Suppressor macrophage treated with lipopolysaccharide for 1 hour (primary cell): ENCODE data around the gene PHACTR3.
"Not testable (repeated sequence)": the region's sequence is repeated elsewhere in the genome, so short reads cannot be mapped to it uniquely, and the experiment has no call there.

ENCODE experiments used
- DNase-seq, 3 donors: peaks; one replicate each; pipeline ENCODE4 v3.0.0-alpha.2; 2020 to 2022

PHACTR3 gene

DNA sequence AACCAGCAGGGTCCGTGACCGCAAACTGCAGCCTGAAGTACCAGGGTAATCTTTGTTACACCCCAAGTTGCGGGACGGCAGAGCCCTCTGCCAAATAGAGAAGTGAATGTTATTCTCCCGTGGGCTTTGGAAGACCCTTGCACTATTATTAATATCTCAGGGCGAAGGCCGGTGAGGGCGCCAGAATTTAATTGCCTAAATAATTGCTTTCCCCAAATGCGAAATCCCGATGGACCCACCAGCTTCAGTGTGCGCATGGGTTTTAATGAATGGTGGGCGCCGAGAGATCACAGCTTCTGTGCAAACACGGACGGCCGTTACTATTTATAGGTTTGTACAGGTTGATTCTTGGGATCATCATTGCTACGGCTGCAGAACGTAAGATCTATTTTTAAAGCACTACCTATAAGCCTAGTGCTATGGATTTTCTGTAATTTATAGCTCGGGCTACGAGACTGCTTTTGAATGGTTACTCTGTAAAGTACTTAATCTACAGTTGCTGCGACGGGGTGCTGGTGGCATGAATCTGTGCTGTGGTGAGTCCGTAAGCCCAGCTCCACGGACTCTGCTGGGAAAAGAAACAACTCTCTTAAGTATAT lies 15.2 kb upstream of the PHACTR3 start:
- DNase-seq = no peak

GRCh38 chr20:59591061-59591460 lies 13.3 kb upstream of the PHACTR3 start:
- DNase-seq = no peak

GRCh38 chr20:59596690-59597089 lies 7.7 kb upstream of the PHACTR3 start:
- no peak for DNase-seq

GRCh38 chr20:59597240-59597639 lies 7.1 kb upstream of the PHACTR3 start:
- DNase-seq = no peak

DNA sequence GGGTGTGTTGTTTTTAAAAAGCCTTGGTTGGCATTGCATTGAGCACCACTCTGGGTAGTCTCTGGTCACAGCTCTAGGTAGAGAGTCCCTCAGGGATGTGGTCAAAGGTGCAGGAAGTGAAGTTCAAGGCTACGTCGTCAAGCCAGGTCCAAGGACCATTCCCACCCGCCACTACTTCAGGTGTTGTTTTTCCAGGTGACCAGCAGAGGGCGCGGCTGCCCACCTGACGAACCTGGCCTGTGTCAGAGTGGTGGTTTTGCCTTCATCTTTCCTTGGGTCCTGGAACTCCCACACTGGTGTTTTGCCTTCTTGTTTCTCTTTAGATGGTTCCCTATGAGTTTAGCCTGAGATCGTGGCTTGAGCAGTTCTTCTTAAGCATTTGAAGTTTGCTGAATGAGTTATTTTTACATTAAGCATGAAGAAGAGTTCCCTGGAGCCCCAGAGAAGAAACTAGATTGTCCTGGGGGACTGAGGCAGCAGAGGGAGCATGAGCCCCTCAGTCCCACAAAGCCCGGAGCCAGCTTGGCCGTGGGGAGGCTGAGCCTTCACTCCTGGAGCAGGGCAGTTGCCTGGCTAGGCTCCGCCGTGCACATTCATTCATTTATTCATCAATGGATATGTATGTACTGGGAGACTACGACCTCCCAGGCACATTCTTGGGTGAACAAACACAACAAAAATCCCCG lies 5.6 kb upstream of the PHACTR3 start:
- DNase-seq = peak; percentile 31 to 44 (median 33)

GRCh38 chr20:59599941-59600340 lies 4.4 kb upstream of the PHACTR3 start:
- DNase-seq = no peak

DNA sequence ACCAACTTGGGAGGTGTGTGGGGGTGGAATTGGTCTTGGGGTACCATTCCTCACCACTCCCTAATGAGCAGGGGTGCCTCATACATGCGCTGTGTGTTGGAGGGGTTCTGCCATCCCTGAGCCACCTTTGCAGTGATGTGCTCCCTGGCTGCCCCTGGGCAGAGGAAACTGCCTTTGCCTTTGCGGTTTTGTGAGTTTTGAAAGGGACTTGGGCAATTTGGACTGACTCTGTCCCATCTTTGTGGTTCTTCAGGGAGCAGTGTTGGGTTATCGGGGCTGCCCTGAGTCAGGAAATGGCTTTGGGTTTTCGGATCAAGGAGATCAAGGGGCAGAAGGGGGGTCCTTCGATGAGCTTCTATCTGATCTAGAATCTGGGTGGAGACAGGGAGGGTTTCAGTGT lies 3.9 kb upstream of the PHACTR3 start:
- DNase-seq = no peak

DNA sequence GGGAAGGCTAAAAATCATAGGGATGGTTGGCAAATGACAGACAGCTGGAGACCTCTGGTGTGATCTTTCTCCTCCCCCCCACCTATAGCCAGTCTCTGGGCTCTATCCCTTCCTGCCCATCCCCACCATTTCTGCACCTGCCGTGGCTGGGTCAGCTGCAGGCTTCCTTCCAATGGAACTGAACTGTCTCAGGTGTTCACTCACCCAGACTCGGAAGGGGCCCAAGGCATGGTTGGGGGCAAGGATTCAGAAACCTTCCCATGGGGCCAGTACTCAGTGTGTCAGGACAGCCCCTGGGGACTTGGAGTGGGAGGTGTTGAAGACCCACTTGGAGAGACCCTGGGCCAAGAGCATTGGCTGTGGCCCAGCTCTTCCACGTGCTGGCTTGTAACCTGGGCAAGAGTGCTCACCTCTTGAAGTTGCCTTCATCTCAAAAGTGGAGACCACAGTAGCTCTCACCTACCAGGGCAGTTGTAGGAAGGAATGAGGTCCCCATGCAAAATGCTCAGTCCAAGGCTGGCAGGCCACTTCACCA lies 1.7 kb upstream of the PHACTR3 start:
- DNase-seq = no peak

- DNase-seq = no peak
These were observed 1.2 kb upstream of the PHACTR3 start for GRCh38 chr20:59603176-59603575.

- DNase-seq = peak in 1 of 3 donors; percentile 13
These were observed 631 bp downstream of the PHACTR3 start for GRCh38 chr20:59604741-59605600.

DNA sequence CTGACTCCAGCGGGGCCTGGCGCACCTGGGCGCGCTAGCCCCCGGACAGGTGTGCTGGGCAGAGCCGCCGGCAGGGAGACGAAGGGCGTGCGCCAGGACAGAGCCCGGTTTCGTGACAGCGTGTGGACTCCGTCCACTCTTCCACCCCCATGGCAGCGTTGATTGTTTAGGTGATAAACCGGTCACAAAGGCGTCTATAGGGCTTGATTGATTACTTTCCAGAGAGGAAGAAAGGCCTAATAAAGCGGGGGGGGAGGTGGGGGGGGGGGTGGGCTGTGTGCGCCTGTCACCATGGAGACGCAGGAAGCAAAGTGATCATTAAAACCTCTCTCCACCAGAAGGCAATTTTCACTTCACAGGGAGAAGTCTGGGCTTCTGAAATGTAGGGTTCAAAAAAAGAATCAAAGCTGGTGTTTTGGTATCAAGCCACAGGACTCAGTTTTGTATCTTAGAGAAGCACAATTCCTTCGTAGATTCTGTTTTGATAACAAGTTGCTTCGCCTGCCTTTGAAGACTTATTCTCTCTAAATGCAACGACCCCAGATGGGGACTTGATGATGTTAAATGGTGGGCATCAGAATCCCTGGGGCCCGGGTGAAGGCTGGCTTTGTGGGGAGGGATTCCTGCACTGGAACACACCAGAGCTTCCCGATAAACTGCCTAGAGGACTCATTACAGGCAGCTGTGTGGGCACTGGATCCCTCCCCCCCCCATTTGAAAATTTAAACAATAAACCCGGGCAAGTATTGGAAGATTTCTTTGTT lies 1.4 kb downstream of the PHACTR3 start:
- DNase-seq = no peak

- no peak for DNase-seq
These were observed 2.2 kb downstream of the PHACTR3 start for GRCh38 chr20:59606566-59606965.

DNA sequence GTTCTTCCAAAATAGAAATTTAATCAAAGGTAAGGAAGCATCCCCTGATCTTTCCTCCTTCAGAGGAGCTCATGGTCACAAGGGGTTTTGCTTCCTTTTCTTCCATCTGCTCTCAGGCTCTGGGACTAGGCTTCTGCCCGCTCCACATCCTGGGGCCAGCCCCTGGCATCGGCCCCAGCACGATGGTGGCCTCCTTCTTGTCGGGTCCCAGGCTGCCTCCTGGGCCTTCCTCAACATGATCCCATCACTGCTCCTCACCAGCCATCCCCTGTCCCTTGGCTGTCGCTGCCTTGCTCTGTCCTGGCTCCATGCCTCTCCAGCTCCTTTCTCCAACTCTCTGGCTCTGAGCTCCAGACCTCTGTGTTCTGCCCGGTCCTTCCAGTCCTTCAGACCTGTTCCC lies 4.1 kb downstream of the PHACTR3 start:
- no peak for DNase-seq

- DNase-seq = no peak
These were observed 4.5 kb downstream of the PHACTR3 start for GRCh38 chr20:59608871-59609270.

GRCh38 chr20:59611286-59611685 lies 6.9 kb downstream of the PHACTR3 start:
- DNase-seq = no peak

GRCh38 chr20:59613861-59614260 lies 9.5 kb downstream of the PHACTR3 start:
- peak; percentile 40 to 52 (median 42) for DNase-seq

DNA sequence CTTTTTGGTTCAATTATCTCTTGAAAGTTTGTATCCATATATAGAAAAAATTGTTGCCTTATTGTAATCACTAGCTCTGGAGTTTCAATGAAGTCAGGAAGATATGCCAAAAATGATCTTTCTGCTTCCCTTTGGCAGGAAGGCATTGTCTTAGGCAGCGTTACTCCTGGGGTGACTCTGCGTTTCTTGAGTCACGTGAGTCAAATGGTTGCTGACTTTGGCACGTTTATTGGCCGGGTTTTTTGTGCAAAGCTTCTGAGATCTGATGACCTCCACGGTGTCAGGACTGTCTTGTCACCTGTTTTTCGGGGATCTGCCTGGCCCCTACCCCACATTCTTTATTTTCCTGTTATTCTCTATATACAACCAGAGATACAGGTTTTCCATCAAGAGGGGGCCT lies 10.4 kb downstream of the PHACTR3 start:
- no peak for DNase-seq

DNA sequence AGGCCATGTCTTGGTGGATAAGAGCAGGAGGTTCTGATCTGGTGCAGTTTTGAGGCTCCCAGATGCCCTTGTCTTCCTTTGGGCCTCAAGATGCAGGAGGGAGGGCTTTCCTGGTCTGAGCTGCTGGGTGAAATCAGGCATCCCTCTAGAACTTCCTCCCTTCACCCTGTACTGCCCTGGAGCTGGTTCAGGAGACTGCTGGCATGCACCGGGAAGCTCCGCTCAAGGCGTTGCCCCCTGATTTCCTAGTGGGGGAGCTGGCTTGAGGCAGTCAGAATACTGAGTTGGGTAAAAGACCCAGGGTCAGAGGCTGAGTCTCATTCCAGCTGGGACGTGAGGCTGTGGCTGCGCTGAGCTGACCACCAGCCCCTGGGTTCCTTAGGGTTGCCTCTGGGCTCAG lies 12.0 kb downstream of the PHACTR3 start:
- DNase-seq = no peak

GRCh38 chr20:59617221-59617620 lies 12.9 kb downstream of the PHACTR3 start:
- no peak for DNase-seq

GRCh38 chr20:59618131-59618530 lies 13.8 kb downstream of the PHACTR3 start:
- no peak for DNase-seq

GRCh38 chr20:59618585-59618984 lies 14.2 kb downstream of the PHACTR3 start:
- DNase-seq = not testable (repeated sequence)

DNA sequence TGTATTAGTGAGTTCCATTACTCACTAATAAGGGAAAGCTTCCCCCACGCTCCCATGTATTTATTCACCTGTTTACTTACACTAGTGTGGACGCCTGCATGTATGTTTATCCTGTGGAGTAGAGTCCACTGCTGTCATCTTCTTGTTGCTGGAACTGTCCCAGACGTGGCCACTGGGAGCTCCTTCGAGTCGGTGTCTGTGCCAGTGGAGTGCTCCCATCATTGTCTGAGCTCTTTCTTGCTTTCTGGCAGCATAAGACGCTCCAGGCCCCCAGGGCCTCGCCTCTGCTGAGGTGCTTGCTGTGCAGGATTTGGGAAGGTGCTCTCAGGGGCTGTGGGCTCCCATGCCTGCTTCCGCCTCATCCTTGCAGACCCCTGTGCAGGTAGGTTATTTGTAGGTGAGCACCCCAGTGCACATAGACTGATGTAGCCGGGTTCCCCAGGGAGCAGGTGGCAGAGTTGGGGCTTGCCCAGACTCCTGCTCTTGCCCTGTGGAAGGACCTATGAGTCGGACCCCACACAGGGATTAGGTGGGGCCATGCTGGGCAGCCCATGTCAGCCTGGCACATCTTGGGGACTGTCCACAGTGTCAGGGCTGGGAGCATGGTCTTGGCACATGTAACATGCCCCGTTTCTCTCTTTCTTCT lies 16.6 kb downstream of the PHACTR3 start:
- no peak for DNase-seq
